ENCODE results near the gene INAFM2. TPM values are rescaled to one million over a fixed set of nuclear protein-coding genes. Genes with fewer than 3 reads are reported as not detected.

INAFM2 gene
- polyA plus RNA-seq, 2 of the 4 experiments (the other 2 are of a cell fraction), result 2.8 to 3.8 TPM

DNA sequence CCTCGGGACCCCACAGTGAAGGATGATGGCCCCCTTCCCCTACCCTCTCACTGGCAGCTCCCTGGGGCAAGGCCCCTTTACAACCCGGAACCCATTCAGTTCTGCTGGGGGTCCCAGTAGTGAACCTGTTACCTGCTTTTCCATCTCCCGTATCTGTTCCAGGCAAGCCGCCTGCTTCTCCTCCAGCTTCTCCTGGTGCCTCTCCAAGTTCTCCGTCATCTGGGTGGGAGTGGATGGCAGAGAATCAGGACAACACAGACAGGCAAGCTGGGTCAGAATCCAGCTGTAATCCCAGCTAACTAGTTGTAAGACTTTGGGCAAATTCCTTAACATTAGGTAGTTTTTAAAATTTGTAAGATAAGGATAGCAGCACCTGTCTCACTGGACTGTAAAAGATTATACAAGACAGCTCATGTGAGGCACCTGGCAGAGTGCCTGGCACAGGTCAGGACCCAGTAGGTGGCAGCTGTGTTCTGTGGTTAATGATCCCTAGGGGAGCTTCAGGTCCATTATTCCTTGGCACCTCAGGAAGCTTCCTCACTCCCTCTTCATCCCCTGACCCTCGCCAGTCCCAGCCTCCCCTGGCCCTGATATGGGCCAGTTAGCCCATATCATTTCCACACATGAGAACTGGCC is 34.2 kb upstream of the INAFM2 start:
- FAIRE-seq (no peak), ATAC-seq (no peak), DNase-seq (ENCODE audit: low read depth in 1 of 2, low spot score in 1 of 2) (peak in 1 of 2 experiments; percentile 15)
- H3K4me1 ChIP-seq, result peaks cover 15% of the 10 kb centered on the region; the same call in 2 of the 3 replicates
- TF ChIP-seq, protein P1, sequence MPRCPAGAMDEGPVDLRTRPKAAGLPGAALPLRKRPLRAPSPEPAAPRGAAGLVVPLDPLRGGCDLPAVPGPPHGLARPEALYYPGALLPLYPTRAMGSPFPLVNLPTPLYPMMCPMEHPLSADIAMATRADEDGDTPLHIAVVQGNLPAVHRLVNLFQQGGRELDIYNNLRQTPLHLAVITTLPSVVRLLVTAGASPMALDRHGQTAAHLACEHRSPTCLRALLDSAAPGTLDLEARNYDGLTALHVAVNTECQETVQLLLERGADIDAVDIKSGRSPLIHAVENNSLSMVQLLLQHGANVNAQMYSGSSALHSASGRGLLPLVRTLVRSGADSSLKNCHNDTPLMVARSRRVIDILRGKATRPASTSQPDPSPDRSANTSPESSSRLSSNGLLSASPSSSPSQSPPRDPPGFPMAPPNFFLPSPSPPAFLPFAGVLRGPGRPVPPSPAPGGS (IDR thresholded peaks at IDR 0.05), result no peak
- TF ChIP-seq HOXB13 (CRISPR knock-in tag; IDR thresholded peaks at IDR 0.05; ENCODE audit: low read depth) (no peak), POLR2A (IDR thresholded peaks at IDR 0.05; ENCODE audit: low read length) (no peak), RNF2 (IDR thresholded peaks at IDR 0.05; ENCODE audit: borderline replicate concordance, low read depth) (no peak), ZSCAN20 (CRISPR knock-in tag; IDR thresholded peaks at IDR 0.05) (no peak), SREBF2 (IDR thresholded peaks at IDR 0.05) (no peak), HES2 (IDR thresholded peaks at IDR 0.05) (no peak), NFE2L2 (conservative IDR thresholded peaks at IDR 0.05; ENCODE audit: low read length) (no peak), RAD21 (conservative IDR thresholded peaks at IDR 0.05 in 1 of 2, IDR thresholded peaks at IDR 0.05 in 1 of 2) (no peak), EP300 (IDR thresholded peaks at IDR 0.05) (no peak)
- H3K9me3 ChIP-seq, result no peaks in the 10 kb centered on the region
- ChIA-PET POLR2A (no interaction called here), CTCF (interaction anchor here (0.8 to 7.2 kb wide), 10 partner anchors 9 to 112 kb away, joined by 3 to 55 read pairs (median 10); partner anchors contain the start of gene PLCB2)
- no peak overlapping the region for H3K27ac ChIP-seq
- 90% methylated on average over 5 of the region's 6 CpGs for WGBS (ENCODE audit: missing lambda C conversion rate)
- H3K4me2 ChIP-seq, result no peak overlapping the region
- H3K4me3 ChIP-seq, result no peak overlapping the region

DNA sequence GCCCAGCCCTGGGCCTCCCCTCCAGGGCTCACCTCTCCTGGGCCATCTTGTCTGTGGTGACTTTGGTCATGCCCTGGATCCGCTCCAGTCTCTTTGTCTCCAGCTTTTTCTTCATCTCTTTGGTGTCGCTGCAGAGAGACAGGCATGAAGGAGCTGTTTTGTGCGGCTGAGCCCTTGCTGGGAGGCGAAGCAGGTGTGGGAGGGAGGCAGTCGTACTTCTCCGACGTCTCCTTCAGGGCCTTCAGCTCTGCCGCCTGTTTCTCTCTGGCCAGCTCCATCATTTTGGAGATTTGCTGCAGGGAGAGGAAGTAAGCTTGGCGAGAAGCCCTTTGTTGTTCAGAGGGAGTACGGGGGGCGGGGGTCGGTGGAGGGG is 33.0 kb upstream of the INAFM2 start:
- WGBS (ENCODE audit: missing lambda C conversion rate), result 97% methylated on average over 8 of the region's 12 CpGs
- no peak for TF ChIP-seq JUN (IDR thresholded peaks at IDR 0.05)
- ATAC-seq (no peak), DNase-seq (ENCODE audit: low read depth in 1 of 2, low spot score in 1 of 2) (no peak), FAIRE-seq (no peak)
- H3K4me2 ChIP-seq, result peak overlapping the region; percentile 84; the same call in 1 of the 3 replicates
- H3K4me1 ChIP-seq, result peaks cover 13% of the 10 kb centered on the region; the same call in 2 of the 3 replicates
- no peak overlapping the region for H3K4me3 ChIP-seq
- POLR2A ChIA-PET, result no interaction called here
- CTCF ChIA-PET, result interaction anchor here (0.8 to 7.2 kb wide), 9 partner anchors 9 to 73 kb away, joined by 3 to 55 read pairs (median 19); partner anchors contain the start of genes INAFM2 and PLCB2
- H3K9me3 ChIP-seq, result no peaks in the 10 kb centered on the region
- no peak overlapping the region; a peak in 2 of 6 replicates for H3K27ac ChIP-seq

- H3K4me1 ChIP-seq, result peaks cover 11% of the 10 kb centered on the region; the same call in 2 of the 3 replicates
- TF ChIP-seq MAX (IDR thresholded peaks at IDR 0.05), result peak; percentile 83
- TF ChIP-seq, protein P2, sequence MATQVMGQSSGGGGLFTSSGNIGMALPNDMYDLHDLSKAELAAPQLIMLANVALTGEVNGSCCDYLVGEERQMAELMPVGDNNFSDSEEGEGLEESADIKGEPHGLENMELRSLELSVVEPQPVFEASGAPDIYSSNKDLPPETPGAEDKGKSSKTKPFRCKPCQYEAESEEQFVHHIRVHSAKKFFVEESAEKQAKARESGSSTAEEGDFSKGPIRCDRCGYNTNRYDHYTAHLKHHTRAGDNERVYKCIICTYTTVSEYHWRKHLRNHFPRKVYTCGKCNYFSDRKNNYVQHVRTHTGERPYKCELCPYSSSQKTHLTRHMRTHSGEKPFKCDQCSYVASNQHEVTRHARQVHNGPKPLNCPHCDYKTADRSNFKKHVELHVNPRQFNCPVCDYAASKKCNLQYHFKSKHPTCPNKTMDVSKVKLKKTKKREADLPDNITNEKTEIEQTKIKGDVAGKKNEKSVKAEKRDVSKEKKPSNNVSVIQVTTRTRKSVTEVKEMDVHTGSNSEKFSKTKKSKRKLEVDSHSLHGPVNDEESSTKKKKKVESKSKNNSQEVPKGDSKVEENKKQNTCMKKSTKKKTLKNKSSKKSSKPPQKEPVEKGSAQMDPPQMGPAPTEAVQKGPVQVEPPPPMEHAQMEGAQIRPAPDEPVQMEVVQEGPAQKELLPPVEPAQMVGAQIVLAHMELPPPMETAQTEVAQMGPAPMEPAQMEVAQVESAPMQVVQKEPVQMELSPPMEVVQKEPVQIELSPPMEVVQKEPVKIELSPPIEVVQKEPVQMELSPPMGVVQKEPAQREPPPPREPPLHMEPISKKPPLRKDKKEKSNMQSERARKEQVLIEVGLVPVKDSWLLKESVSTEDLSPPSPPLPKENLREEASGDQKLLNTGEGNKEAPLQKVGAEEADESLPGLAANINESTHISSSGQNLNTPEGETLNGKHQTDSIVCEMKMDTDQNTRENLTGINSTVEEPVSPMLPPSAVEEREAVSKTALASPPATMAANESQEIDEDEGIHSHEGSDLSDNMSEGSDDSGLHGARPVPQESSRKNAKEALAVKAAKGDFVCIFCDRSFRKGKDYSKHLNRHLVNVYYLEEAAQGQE (IDR thresholded peaks at IDR 0.05), result no peak
- TF ChIP-seq, protein P3, sequence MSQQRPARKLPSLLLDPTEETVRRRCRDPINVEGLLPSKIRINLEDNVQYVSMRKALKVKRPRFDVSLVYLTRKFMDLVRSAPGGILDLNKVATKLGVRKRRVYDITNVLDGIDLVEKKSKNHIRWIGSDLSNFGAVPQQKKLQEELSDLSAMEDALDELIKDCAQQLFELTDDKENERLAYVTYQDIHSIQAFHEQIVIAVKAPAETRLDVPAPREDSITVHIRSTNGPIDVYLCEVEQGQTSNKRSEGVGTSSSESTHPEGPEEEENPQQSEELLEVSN (IDR thresholded peaks at IDR 0.05; ENCODE audit: borderline replicate concordance, low read depth), result peak; percentile 76
- DNase-seq (ENCODE audit: low read depth in 1 of 2, low spot score in 1 of 2) (peak; percentile 31 to 38), ATAC-seq (peak; percentile 67 to 82), FAIRE-seq (no peak)
- peak overlapping the region; percentile 34 for H3K4me3 ChIP-seq
- POLR2A ChIA-PET, result interaction anchor here (1.4 kb wide), 1 partner anchor 48 kb away, joined by 3 read pairs; no protein-coding TSS in a partner anchor
- 47% methylated on average over 6 of the region's 68 CpGs for WGBS (ENCODE audit: missing lambda C conversion rate)
- CTCF ChIA-PET, result interaction anchor here (0.6 to 7.2 kb wide), 10 partner anchors 9 to 83 kb away, joined by 3 to 55 read pairs (median 18); partner anchors contain the start of genes INAFM2 and PLCB2
- H3K4me2 ChIP-seq, result peak overlapping the region; percentile 84
- H3K9me3 ChIP-seq, result no peaks in the 10 kb centered on the region
- peak overlapping the region; percentile 61 to 87; a peak in 5 of 6 replicates for H3K27ac ChIP-seq
These were observed 32.4 kb upstream of the INAFM2 start for GRCh38 chr15:40290918-40291574.
